Activated naive CD8-positive, alpha-beta T cell (primary cell): ENCODE measurements around the gene ENOX1.

Experiments used
- H3K27ac Mint-ChIP-seq: one replicate; pipeline ENCODE4 v1.8.0; 2021; ENCODE audit warnings: mixed read lengths
- H3K27me3 Mint-ChIP-seq: one replicate; pipeline ENCODE4 v1.8.0; 2021; ENCODE audit warnings: mixed read lengths
- H3K36me3 Mint-ChIP-seq: one replicate; pipeline ENCODE4 v1.8.0; 2021; ENCODE audit warnings: mixed read lengths
- H3K4me1 Mint-ChIP-seq: one replicate; pipeline ENCODE4 v1.8.0; 2021; ENCODE audit warnings: low read depth, mixed read lengths
- H3K4me3 Mint-ChIP-seq: one replicate; pipeline ENCODE4 v1.8.0; 2021; ENCODE audit warnings: mild to moderate bottlenecking, mixed read lengths
- H3K9me3 Mint-ChIP-seq: one replicate; pipeline ENCODE4 v1.8.0; 2021; ENCODE audit warnings: low read depth, mixed read lengths

Gene ENOX1

DNA sequence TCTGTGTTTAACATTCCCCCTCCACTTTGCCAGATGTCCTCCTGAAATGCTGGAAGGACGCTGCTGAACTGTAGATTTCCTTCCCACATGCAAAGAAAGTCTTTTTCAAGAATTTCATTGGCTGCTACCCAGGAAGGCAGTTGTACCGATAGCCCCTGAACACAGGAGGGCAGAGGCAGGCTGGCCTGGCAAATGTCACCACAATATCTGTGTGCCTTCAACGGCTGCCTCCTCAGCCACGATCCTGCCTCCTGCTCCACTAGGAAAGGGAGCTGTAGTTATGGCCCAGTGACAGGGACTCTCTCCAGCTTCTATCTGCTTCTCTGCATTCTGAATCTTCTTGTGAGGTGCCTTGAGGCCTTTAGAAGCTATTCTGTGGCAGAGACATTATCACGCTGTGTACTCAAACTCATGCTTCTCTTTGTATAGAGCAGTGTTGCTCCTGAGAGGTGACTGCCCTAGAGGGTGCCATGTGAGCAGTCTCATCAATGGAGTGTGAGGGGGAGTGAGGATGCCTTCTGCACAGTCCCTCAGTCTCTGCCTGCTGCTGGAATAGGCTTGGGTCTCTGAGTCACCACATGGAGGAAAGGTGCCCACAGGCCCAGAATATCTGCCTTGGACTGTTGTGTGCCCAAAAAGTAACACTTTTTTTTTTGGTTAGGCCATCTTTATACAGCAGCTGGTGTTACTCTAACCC, 483.6 kb downstream of the ENOX1 start:
- H3K9me3 Mint-ChIP-seq = no peaks in the 10 kb centered on the region

DNA sequence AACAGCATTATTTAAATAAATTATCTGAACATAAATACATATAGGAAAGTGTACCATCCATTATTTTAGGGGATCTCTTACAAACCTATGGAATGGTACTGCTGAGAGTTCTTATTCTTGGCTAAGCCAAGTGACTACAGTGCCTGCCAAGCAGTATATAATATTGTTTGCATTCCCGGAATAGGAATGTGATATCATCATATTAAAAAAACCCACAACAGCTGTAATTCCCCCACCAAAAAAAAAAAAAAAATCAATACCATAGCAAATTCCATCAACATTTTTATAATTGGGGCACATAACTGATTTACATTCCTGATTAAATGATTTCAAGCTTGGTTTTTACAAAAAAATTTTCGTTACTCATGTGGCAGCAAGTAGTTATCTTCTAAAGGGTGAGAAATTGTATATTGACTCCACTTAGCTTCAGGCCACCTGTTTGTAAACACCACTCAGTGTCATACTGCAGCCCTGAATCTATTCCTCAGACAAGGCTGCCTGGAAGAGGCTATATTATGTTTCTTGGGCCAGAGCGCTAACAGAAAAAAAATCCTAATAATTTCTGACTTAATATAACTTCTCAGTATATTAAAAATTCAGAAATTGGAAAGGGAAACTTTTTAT, 485.3 kb downstream of the ENOX1 start:
- H3K36me3 Mint-ChIP-seq = no peaks in the 10 kb centered on the region
- no peak overlapping the region for H3K4me3 Mint-ChIP-seq
- H3K27ac Mint-ChIP-seq = no peak overlapping the region
- H3K4me1 Mint-ChIP-seq = no peaks in the 10 kb centered on the region
- no peaks in the 10 kb centered on the region for H3K9me3 Mint-ChIP-seq
- no peaks in the 10 kb centered on the region for H3K27me3 Mint-ChIP-seq

More for the DNA sequence above, 483.6 kb downstream of the ENOX1 start:
- H3K4me3 Mint-ChIP-seq = no peak overlapping the region
- H3K36me3 Mint-ChIP-seq = no peaks in the 10 kb centered on the region
- no peaks in the 10 kb centered on the region for H3K4me1 Mint-ChIP-seq
- H3K27me3 Mint-ChIP-seq = no peaks in the 10 kb centered on the region
- H3K27ac Mint-ChIP-seq = no peak overlapping the region

DNA sequence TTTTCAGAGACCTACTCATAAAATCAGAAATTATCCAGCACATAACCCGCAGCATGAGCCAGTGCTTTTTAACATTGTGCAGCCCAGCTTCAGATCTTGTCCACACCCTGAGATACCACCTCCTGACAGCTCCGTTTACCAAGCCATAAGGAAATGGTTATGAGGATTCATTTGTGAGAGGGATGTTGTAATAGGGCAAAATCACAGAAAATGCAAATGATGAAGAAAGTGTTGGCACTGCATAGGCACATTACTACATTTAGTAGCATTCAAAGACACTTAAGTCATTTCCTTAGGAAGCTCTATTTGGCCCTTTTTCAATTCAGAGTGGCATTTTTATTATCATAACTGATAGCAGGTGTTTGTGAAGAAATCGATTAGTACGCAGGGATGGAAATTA, 485.9 kb downstream of the ENOX1 start:
- no peaks in the 10 kb centered on the region for H3K27me3 Mint-ChIP-seq
- H3K9me3 Mint-ChIP-seq = no peaks in the 10 kb centered on the region
- no peaks in the 10 kb centered on the region for H3K4me1 Mint-ChIP-seq
- H3K36me3 Mint-ChIP-seq = no peaks in the 10 kb centered on the region
- no peak overlapping the region for H3K4me3 Mint-ChIP-seq
- H3K27ac Mint-ChIP-seq = no peak overlapping the region

DNA sequence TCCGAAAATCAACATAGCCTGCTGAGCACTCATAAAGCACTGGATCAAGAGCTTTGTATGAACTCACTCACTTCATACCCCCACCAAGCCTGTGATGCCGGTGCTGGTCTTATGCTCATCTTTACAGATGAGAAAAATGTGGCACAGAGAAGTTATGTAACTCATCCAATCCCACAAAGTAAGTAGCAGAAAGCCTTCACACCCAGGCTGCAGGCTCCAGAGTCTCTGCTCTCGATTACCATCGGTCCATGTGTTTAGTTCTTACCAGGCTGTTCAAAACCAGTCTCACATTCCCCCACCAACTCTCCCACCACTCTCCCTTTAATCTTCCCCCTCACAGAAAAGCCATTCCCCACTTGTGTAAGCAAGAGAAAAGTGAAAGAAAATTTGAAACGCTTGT, 487.4 kb downstream of the ENOX1 start:
- no peaks in the 10 kb centered on the region for H3K36me3 Mint-ChIP-seq
- no peak overlapping the region for H3K27ac Mint-ChIP-seq
- no peaks in the 10 kb centered on the region for H3K9me3 Mint-ChIP-seq
- H3K4me3 Mint-ChIP-seq = no peak overlapping the region
- no peaks in the 10 kb centered on the region for H3K27me3 Mint-ChIP-seq
- H3K4me1 Mint-ChIP-seq = no peaks in the 10 kb centered on the region

DNA sequence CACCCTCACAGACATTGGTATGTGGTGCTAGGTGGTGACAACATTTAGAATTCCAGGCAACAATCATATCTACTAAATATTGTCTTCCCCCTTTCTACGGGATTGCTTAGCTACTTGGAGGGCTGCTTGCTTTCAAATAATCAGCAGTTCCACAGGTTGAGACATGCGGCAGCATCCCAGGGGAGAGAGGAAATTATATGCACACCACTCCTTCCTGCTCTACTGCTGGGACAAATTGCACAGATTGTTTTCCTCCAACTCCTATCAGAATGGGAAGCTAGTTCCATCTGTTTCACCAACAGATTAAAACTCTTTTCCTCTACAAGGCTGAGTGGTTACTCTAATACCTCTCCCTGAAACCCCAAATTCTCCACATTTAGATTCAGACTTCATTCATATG, 488.0 kb downstream of the ENOX1 start:
- Mint-ChIP-seq H3K27me3 (no peaks in the 10 kb centered on the region), H3K4me3 (no peak overlapping the region), H3K9me3 (no peaks in the 10 kb centered on the region), H3K27ac (no peak overlapping the region), H3K4me1 (no peaks in the 10 kb centered on the region), H3K36me3 (no peaks in the 10 kb centered on the region)

DNA sequence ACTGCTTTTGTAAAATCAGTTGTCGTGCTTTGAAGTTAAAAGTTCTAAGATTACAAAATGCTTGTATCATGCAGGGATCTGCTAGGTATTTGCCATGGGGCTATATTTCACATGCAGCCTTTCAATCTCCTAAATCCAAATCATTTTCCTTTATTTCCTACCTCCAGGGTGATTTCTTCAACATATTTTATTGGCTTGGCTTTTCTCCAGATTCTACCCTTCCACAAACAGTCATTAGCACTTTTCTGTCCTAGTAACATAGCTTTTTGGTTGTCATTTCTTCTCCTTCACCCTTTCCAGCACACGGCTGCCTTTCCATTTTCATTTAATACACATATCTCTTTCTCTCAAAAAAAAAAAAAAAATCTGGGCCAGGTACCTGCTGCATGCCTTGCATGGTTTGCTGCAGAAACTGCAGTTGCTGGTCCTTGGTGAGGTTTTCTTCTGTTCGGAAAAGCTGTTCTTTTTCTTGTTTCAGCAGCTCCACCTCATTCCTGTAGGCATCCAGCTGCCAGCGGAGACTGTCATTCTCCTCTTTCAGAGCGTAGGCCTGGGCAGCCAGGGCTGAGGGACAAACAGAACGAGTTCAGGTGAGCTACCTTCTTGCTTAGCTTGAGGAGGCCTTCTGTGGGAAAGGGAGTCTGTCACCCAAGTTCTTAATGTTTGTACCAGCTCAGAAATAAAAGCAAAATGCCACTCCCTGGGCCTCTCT, 488.6 kb downstream of the ENOX1 start:
- H3K4me3 Mint-ChIP-seq = no peak overlapping the region
- no peaks in the 10 kb centered on the region for H3K36me3 Mint-ChIP-seq
- H3K27ac Mint-ChIP-seq = no peak overlapping the region
- no peaks in the 10 kb centered on the region for H3K9me3 Mint-ChIP-seq
- no peaks in the 10 kb centered on the region for H3K4me1 Mint-ChIP-seq
- no peaks in the 10 kb centered on the region for H3K27me3 Mint-ChIP-seq

DNA sequence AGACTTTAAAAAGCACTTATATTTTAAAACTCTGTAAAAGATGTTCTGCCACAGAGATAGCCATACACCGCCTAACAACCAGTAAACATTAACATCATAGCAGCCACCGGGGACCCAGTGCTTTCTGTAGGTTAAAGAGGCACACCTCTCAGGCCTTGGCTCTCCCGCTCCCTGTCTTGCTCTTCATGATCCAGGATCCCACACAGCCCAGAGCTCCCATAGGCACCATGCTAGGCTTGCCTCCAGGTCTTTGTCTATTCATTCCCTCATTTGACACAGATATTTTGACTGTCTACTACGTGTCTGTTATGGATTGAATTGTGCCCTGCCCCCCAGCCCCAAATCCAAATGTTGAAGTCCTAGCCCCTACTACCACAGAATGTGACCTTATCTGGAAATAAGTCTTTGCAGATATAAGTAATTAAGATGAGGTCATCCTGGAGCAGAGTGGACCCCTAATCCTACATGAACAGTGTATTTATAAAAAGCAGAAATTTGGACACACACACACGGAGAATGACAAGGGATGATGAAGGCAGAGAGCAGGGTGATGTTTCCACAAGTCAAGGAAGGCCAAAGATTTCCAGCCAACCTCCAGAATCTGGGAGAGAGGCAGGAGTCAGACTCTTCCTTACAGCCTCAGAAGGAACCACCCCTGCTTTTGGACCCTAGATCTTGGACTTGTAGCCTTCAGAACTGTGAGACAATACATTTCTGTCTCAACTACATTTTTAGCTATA, 490.8 kb downstream of the ENOX1 start:
- H3K4me3 Mint-ChIP-seq = no peak overlapping the region
- H3K36me3 Mint-ChIP-seq = no peaks in the 10 kb centered on the region
- H3K27me3 Mint-ChIP-seq = no peaks in the 10 kb centered on the region
- no peaks in the 10 kb centered on the region for H3K9me3 Mint-ChIP-seq
- no peaks in the 10 kb centered on the region for H3K4me1 Mint-ChIP-seq
- H3K27ac Mint-ChIP-seq = no peak overlapping the region

DNA sequence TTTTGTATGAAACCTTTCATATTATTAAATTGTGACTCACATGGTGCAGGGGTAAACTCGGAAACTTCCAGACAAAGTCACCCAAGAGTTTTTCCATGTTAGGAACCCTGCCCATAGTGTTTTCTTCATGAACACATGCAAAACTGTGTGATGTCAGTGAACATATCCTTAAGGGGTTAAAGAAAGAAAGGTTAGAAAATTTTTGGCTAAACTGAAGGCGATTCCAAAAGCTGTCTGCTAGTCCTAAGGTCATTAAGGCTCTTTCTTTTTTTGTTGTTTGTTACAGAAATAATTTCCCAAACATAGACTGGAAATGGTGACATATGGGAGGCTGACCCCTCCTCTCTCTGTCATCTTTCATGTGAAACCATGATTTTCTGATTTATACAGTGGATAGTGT, 491.5 kb downstream of the ENOX1 start:
- no peaks in the 10 kb centered on the region for H3K36me3 Mint-ChIP-seq
- no peak overlapping the region for H3K4me3 Mint-ChIP-seq
- no peaks in the 10 kb centered on the region for H3K27me3 Mint-ChIP-seq
- H3K4me1 Mint-ChIP-seq = no peaks in the 10 kb centered on the region
- no peak overlapping the region for H3K27ac Mint-ChIP-seq
- no peaks in the 10 kb centered on the region for H3K9me3 Mint-ChIP-seq

DNA sequence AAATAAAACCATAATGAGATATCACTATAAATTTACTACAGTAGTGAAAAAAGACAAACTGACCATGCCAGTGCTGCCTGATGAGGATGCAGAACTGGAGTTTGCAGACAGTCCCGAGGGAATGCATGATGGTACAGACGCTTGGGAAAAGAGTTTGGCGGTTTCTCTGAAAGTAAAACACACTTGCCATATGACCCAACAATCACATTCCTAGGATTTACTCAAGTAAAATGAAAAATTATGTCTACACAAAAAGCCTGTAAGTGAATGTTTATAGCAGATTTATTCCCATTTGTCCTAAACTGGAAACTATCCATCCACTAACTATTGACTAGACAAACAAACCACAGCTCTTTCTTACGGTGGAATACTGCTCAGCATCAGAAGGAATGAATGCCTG, 492.4 kb downstream of the ENOX1 start:
- H3K9me3 Mint-ChIP-seq = no peaks in the 10 kb centered on the region
- H3K4me1 Mint-ChIP-seq = no peaks in the 10 kb centered on the region
- H3K36me3 Mint-ChIP-seq = no peaks in the 10 kb centered on the region
- no peak overlapping the region for H3K4me3 Mint-ChIP-seq
- no peak overlapping the region for H3K27ac Mint-ChIP-seq
- no peaks in the 10 kb centered on the region for H3K27me3 Mint-ChIP-seq

DNA sequence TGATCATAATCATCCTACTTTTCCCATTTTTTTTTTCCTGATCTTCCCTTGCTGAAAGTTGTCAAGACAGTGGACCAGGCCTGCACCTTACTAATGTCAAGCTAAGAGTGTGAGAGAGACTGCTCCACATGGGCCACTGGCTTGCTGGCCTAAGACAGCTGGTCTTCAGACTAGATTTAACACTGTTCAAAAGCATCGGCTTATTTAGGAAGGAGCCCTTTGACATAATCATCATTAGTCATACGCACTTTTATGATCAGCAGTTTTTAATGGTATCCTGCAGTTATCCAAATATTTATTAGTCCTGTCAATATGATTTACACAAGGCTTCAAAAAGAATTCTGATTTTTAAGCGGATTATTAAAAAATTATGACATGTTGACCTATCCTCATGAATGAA, 492.8 kb downstream of the ENOX1 start:
- Mint-ChIP-seq H3K4me3 (no peak overlapping the region), H3K36me3 (no peaks in the 10 kb centered on the region), H3K27ac (no peak overlapping the region), H3K4me1 (no peaks in the 10 kb centered on the region), H3K9me3 (no peaks in the 10 kb centered on the region), H3K27me3 (no peaks in the 10 kb centered on the region)

DNA sequence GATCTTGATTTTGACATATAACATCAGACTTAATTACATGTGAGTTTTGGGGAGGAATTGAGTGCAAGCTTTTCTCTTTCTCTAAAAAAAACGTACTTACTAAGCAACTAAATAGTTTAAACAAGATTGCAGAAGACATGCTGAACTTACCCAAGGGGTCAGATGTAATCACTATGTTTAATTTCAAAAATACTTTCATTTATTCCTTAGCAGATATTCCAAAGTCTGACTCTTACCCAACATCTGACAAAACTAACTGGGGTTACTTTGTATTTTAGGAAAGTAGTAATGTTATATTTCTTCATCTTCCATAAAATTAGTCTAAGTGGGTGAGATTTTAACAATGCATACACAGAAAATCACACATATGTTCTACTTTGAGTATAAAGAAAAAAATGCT, 493.2 kb downstream of the ENOX1 start:
- Mint-ChIP-seq H3K27me3 (no peaks in the 10 kb centered on the region), H3K4me1 (no peaks in the 10 kb centered on the region), H3K9me3 (no peaks in the 10 kb centered on the region), H3K27ac (no peak overlapping the region), H3K36me3 (no peaks in the 10 kb centered on the region), H3K4me3 (no peak overlapping the region)

DNA sequence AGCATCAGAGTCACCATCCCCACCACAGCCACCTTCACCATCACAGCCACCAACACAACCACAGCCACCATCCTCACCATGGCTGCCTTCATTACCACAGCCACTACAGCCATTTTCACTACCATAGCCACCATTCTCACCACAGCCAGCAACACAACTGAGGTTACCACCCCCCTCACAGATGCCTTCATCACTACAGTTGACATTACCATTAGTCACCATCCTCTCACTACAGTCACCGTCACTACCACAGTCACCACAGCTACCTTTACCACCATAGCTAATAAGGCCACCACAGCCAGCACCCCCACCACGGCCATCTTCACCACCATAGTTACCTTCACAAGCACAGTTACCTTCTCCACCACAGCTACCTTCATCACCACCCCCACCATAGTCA, 493.8 kb downstream of the ENOX1 start:
- Mint-ChIP-seq H3K9me3 (no peaks in the 10 kb centered on the region), H3K4me1 (no peaks in the 10 kb centered on the region), H3K4me3 (no peak overlapping the region), H3K27me3 (no peaks in the 10 kb centered on the region), H3K27ac (no peak overlapping the region), H3K36me3 (no peaks in the 10 kb centered on the region)

DNA sequence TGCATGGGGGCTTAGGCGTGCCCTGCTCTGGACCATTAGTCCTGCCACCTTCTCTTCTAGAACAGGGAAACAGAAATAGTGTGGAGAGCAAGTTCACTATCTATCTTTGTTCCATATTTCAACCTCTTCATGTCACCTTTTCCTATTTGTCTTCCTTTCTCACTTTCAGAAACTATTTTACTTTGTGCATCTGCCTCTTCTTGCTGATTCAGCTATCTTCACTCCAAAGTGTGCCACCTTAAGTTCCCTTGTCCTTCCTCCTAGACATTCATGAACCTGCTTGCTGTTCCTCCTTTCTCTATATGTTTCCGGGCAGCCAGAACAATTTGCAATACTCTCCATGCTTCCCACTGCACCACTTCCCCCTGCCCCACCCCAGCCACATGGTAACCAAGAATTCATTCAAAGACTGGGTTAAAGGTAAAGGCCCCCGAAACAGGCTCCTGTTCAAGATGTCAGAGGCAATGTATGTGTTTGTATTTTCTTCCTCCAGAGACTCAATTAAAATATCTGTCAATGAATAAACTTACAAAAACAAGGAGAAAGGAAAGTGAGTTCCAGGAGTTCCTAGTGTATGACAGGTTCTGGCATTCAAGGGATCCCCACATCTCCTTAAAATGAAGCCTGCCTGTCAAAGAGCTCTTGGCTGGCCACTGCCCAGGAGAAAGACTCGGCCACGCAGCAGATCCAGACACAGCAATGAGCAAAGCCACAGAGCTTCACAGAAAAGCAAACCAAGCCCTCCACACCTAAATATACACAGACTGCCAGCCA, 495.3 kb downstream of the ENOX1 start:
- Mint-ChIP-seq H3K9me3 (no peaks in the 10 kb centered on the region), H3K4me1 (no peaks in the 10 kb centered on the region), H3K4me3 (no peak overlapping the region), H3K27ac (no peak overlapping the region), H3K27me3 (no peaks in the 10 kb centered on the region), H3K36me3 (no peaks in the 10 kb centered on the region)

DNA sequence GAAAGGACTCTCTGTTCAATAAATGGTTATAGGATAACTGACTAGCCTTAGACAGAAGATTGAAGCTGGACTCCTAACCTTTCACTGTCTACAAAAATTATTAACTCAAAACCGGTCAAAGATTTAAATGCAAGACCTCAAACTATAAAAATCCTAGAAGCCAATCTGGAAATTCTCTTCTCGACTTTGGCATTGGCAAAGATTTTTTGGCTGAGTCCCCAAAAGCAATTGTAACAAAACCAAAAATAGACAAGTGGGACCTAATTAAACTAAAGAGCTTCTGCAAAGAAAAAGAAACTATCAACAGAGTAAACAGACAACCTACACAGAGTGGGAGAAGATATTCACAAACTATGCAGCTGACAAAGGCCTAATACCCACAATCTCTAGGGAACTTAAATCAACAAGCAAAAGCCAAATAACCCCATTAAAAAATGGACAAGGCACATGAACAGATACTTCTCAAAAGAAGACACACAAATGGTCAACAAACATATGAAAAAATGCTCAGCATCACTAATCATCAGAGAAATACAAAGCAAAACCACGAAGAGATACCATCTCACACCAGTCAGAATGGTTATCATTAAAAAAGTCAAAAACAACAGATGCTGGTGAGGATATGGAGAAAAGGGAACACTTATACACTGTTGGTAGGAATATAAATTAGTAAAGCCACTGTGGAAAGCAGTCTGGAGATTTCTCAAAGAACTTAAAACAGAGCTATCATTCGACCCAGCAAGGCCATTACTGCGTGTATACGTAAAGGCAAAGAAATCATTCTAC, 497.1 kb downstream of the ENOX1 start:
- no peaks in the 10 kb centered on the region for H3K9me3 Mint-ChIP-seq
- H3K4me1 Mint-ChIP-seq = no peaks in the 10 kb centered on the region
- no peaks in the 10 kb centered on the region for H3K36me3 Mint-ChIP-seq
- no peak overlapping the region for H3K27ac Mint-ChIP-seq
- H3K4me3 Mint-ChIP-seq = no peak overlapping the region
- H3K27me3 Mint-ChIP-seq = no peaks in the 10 kb centered on the region
